Measurements from ENCODE around the gene TFAP2A.

Gene TFAP2A

GRCh38 chr6:10347561-10348327, 67.1 kb downstream of the TFAP2A start:
- CTCF ChIA-PET, result interaction anchor here (1.1 kb wide), 1 partner anchor 24 kb away, joined by 3 read pairs; no protein-coding TSS in a partner anchor
- DNase-seq (ENCODE audit: extremely low spot score), result no peak
- TF ChIP-seq CTCF (IDR thresholded peaks at IDR 0.05; ENCODE audit: control extremely low read depth, extremely low read depth, low read depth, missing control alignments), result no peak
- POLR2A ChIA-PET, result no interaction called here
